WTC11 (cell line): ENCODE data around the gene CLEC10A. TPM values are rescaled to one million over a fixed set of nuclear protein-coding genes. Genes with fewer than 3 reads are reported as not detected.

Experiments used
- ATAC-seq: fragments of 200-7000 bp; cut with Tn5 transposase; 2 replicates; pipeline ENCODE4 v1.10.0; 2021; ENCODE audit warnings: mild to moderate bottlenecking, moderate library complexity
- CTCF ChIA-PET: fragments of 300-600 bp; sonication (Branson Sonifier 250); formaldehyde crosslinking; loops from one replicate; lab custom pipeline; 2021; ENCODE audit warnings: antibody characterized with exemption; lab: Charles Lee
- POLR2A ChIA-PET: fragments of 350-600 bp; sonication (Branson Sonifier 250); formaldehyde crosslinking; loops from one replicate; lab custom pipeline; 2021; ENCODE audit warnings: antibody characterized with exemption; lab: Charles Lee
- DNase-seq: peaks from one replicate; pipeline ENCODE4 v3.0.0; 2021; ENCODE audit warnings: low spot score
- H3K27ac Mint-ChIP-seq: 2 replicates; pipeline ENCODE4 v1.8.0; 2021; ENCODE audit warnings: mixed read lengths
- H3K27me3 Mint-ChIP-seq: 2 replicates; pipeline ENCODE4 v1.8.0; 2021; ENCODE audit warnings: low read depth, mild to moderate bottlenecking, moderate library complexity, mixed read lengths
- H3K36me3 Mint-ChIP-seq: 2 replicates; pipeline ENCODE4 v1.8.0; 2021; ENCODE audit warnings: mixed read lengths
- H3K4me1 Mint-ChIP-seq: 2 replicates; pipeline ENCODE4 v1.8.0; 2022; ENCODE audit warnings: mixed read lengths
- H3K4me3 Mint-ChIP-seq: 2 replicates; pipeline ENCODE4 v1.8.0; 2021; ENCODE audit warnings: mild to moderate bottlenecking, moderate library complexity, mixed read lengths
- H3K9me3 Mint-ChIP-seq: 2 replicates; pipeline ENCODE4 v1.8.0; 2021; ENCODE audit warnings: mixed read lengths
- ARID4B ChIP-seq: sonication (generic); formaldehyde crosslinking; IDR thresholded peaks from 2 replicates; pipeline ENCODE4 v1.8.0; 2023; ENCODE audit warnings: missing genetic modification reagents, mild to moderate bottlenecking, borderline replicate concordance
- ATF1 ChIP-seq: sonication (generic); formaldehyde crosslinking; IDR thresholded peaks from 2 replicates; pipeline ENCODE4 v1.8.1; 2023; ENCODE audit warnings: mild to moderate bottlenecking, moderate library complexity, missing genetic modification reagents
- CTCF ChIP-seq: fragments of 200-600 bp; IDR thresholded peaks from 2 replicates; pipeline ENCODE4 v1.8.0; 2022; ENCODE audit warnings: antibody characterized with exemption
- ESRRA ChIP-seq: sonication (generic); formaldehyde crosslinking; IDR thresholded peaks from 2 replicates; pipeline ENCODE4 v1.8.1; 2022; ENCODE audit warnings: mild to moderate bottlenecking, missing genetic modification reagents, borderline replicate concordance
- FOXJ3 ChIP-seq: sonication (generic); formaldehyde crosslinking; IDR thresholded peaks from 2 replicates; pipeline ENCODE4 v1.9.0; 2021; ENCODE audit warnings: missing genetic modification reagents, mild to moderate bottlenecking, borderline replicate concordance
- GRHL2 ChIP-seq: fragments of 250-450 bp; sonication (Bioruptor Pico); IDR thresholded peaks from 2 replicates; pipeline ENCODE4 v1.8.0; 2022; ENCODE audit warnings: mild to moderate bottlenecking, moderate library complexity; ENCODE audit not compliant: insufficient replicate concordance, severe bottlenecking
- HMGA2 ChIP-seq: fragments of 250-450 bp; sonication (Bioruptor Pico); IDR thresholded peaks from 2 replicates; pipeline ENCODE4 v1.4.0; 2021; ENCODE audit warnings: mild to moderate bottlenecking, moderate library complexity
- HMGXB4 ChIP-seq: sonication (generic); formaldehyde crosslinking; IDR thresholded peaks from 2 replicates; pipeline ENCODE4 v1.8.1; 2023; ENCODE audit warnings: mild to moderate bottlenecking, moderate library complexity, missing genetic modification reagents
- IRF1 ChIP-seq: sonication (generic); formaldehyde crosslinking; IDR thresholded peaks from 2 replicates; pipeline ENCODE4 v1.8.0; 2023; ENCODE audit warnings: missing genetic modification reagents
- NR1H2 ChIP-seq: sonication (generic); formaldehyde crosslinking; IDR thresholded peaks from 2 replicates; pipeline ENCODE4 v1.9.0; 2021; ENCODE audit warnings: mild to moderate bottlenecking, moderate library complexity, missing genetic modification reagents
- OVOL2 ChIP-seq: fragments of 250-450 bp; sonication (Bioruptor Pico); IDR thresholded peaks from 2 replicates; pipeline ENCODE4 v1.9.0; 2021; ENCODE audit warnings: mild to moderate bottlenecking, borderline replicate concordance
- PREB ChIP-seq: sonication (generic); formaldehyde crosslinking; IDR thresholded peaks from 2 replicates; pipeline ENCODE4 v1.8.1; 2022; ENCODE audit warnings: mild to moderate bottlenecking, missing genetic modification reagents, moderate library complexity, borderline replicate concordance
- RELA ChIP-seq: sonication (generic); formaldehyde crosslinking; IDR thresholded peaks from 2 replicates; pipeline ENCODE4 v1.8.1; 2022; ENCODE audit warnings: missing genetic modification reagents, mild to moderate bottlenecking, borderline replicate concordance
- ZBTB43 ChIP-seq: sonication (generic); formaldehyde crosslinking; IDR thresholded peaks from 2 replicates; pipeline ENCODE4 v1.8.1; 2023; ENCODE audit warnings: mild to moderate bottlenecking, missing genetic modification reagents
- ZNF263 ChIP-seq: sonication (generic); formaldehyde crosslinking; IDR thresholded peaks from 2 replicates; pipeline ENCODE4 v1.8.1; 2022; ENCODE audit warnings: low read depth, mild to moderate bottlenecking, moderate library complexity, missing genetic modification reagents
- ZNF281 ChIP-seq: sonication (generic); formaldehyde crosslinking; IDR thresholded peaks from 2 replicates; pipeline ENCODE4 v1.8.0; 2023; ENCODE audit warnings: mild to moderate bottlenecking, missing genetic modification reagents
- ZNF532 ChIP-seq: fragments of 250-450 bp; sonication (Bioruptor Pico); IDR thresholded peaks from 2 replicates; pipeline ENCODE4 v1.9.0; 2021; ENCODE audit warnings: mild to moderate bottlenecking, borderline replicate concordance
- total RNA-seq: library from RNA; stranded (reverse); gene quantifications from 3 replicates; pipeline ENCODE4 v1.2.3, GENCODE V29; 2021

The CLEC10A gene
- total RNA-seq, 1 experiment from 2014 or later: not detected

- Mint-ChIP-seq H3K27me3 (peaks cover 21% of the 10 kb centered on the region), H3K27ac (peak overlapping the region; percentile 58; the same call in 1 of the 2 replicates), H3K36me3 (peaks cover 2% of the 10 kb centered on the region), H3K9me3 (no peaks in the 10 kb centered on the region), H3K4me3 (peak overlapping the region; percentile 94), H3K4me1 (peaks cover 20% of the 10 kb centered on the region)
- DNase-seq (no peak), ATAC-seq (no peak)
- CTCF ChIA-PET: interaction anchor here (1.0 to 2.3 kb wide), 16 partner anchors 8 to 181 kb away, joined by 3 to 34 read pairs (median 6); partner anchors contain the start of gene BCL6B
- POLR2A ChIA-PET: interaction anchor here (0.8 to 1.2 kb wide), 8 partner anchors 9 to 302 kb away, joined by 3 to 10 read pairs (median 4); partner anchors contain the start of genes ACADVL, BCL6B and DLG4
- TF ChIP-seq RELA (CRISPR knock-in tag) (no peak), ARID4B (CRISPR knock-in tag) (no peak), PREB (CRISPR knock-in tag) (no peak), ZNF281 (CRISPR knock-in tag) (no peak), FOXJ3 (CRISPR knock-in tag) (no peak), HMGA2 (CRISPR knock-in tag) (no peak), OVOL2 (CRISPR knock-in tag) (no peak), ZBTB43 (CRISPR knock-in tag) (no peak), ZNF532 (no peak), ATF1 (CRISPR knock-in tag) (no peak), CTCF (no peak), NR1H2 (no peak), ZNF263 (CRISPR knock-in tag) (no peak), HMGXB4 (CRISPR knock-in tag) (no peak), ESRRA (no peak), GRHL2 (CRISPR knock-in tag) (no peak), IRF1 (CRISPR knock-in tag) (no peak)
Measured at GRCh38 chr17:7034955-7035590, 45.0 kb downstream of the CLEC10A start.
